HepG2 (cell line): ENCODE measurements around the gene SLU7. TPM values are rescaled to one million over a fixed set of nuclear protein-coding genes. Genes with fewer than 3 reads are reported as not detected.

ENCODE experiments used
- CERS6 ChIP-seq: sonication (generic); formaldehyde crosslinking; IDR thresholded peaks from 2 replicates; pipeline ENCODE4 v1.5.0; 2020; ENCODE audit warnings: missing genetic modification reagents
- KDM1A ChIP-seq: IDR thresholded peaks from 2 replicates; pipeline ENCODE4 v1.6.1; 2016; ENCODE audit warnings: missing compliant biosample characterization
- KDM3A ChIP-seq: IDR thresholded peaks from 2 replicates; pipeline ENCODE4 v1.6.1; 2018; ENCODE audit warnings: low read depth, missing compliant biosample characterization
- KDM6A ChIP-seq: IDR thresholded peaks from 2 replicates; pipeline ENCODE4 v1.6.1; 2016; ENCODE audit warnings: low read depth
- MAFF ChIP-seq: IDR thresholded peaks from 2 replicates; pipeline ENCODE4 v1.6.1; 2011; ENCODE audit warnings: low read depth, low read length, improper control_type of control experiment
- MATR3 ChIP-seq: sonication (generic); formaldehyde crosslinking; IDR thresholded peaks from 2 replicates; pipeline ENCODE4 v1.4.0; 2020; ENCODE audit warnings: missing genetic modification reagents
- MIXL1 ChIP-seq: IDR thresholded peaks from 2 replicates; pipeline ENCODE4 v1.6.1; 2016
- MTF1 ChIP-seq: sonication (generic); formaldehyde crosslinking; IDR thresholded peaks from 2 replicates; pipeline ENCODE4 v1.5.0; 2020; ENCODE audit warnings: missing genetic modification reagents
- MYC ChIP-seq: sonication (generic); formaldehyde crosslinking; IDR thresholded peaks from 2 replicates; pipeline ENCODE4 v1.9.0; 2021; ENCODE audit warnings: missing genetic modification reagents, borderline replicate concordance
- NCOA1 ChIP-seq: sonication (generic); formaldehyde crosslinking; IDR thresholded peaks from 2 replicates; pipeline ENCODE4 v1.9.0; 2021; ENCODE audit warnings: missing genetic modification reagents
- PHF8 ChIP-seq: sonication (generic); formaldehyde crosslinking; IDR thresholded peaks from 2 replicates; pipeline ENCODE4 v1.5.0; 2020; ENCODE audit warnings: missing genetic modification reagents
- POLR2A ChIP-seq, 2 experiments: IDR thresholded peaks; 2 replicates each; pipeline ENCODE4 v1.6.1; 2011; ENCODE audit warnings: low read depth in 2 of 2, low read length in 2 of 2, mild to moderate bottlenecking in 1 of 2, moderate library complexity in 1 of 2; ENCODE audit not compliant: insufficient read depth in 1 of 2
- RELA ChIP-seq: sonication (generic); formaldehyde crosslinking; IDR thresholded peaks from 2 replicates; pipeline ENCODE4 v1.4.0; 2020; ENCODE audit warnings: missing genetic modification reagents
- RFX5 ChIP-seq: IDR thresholded peaks from 2 replicates; pipeline ENCODE4 v1.6.1; 2011; ENCODE audit warnings: low read depth, low read length, improper control_type of control experiment
- RFXAP ChIP-seq: sonication (generic); formaldehyde crosslinking; IDR thresholded peaks from 2 replicates; pipeline ENCODE4 v1.4.0; 2020; ENCODE audit warnings: missing genetic modification reagents, borderline replicate concordance
- SAFB2 ChIP-seq: sonication (generic); formaldehyde crosslinking; IDR thresholded peaks from 2 replicates; pipeline ENCODE4 v1.5.1; 2020; ENCODE audit warnings: missing genetic modification reagents, low read depth, mild to moderate bottlenecking, borderline replicate concordance
- SOX5 ChIP-seq: IDR thresholded peaks from 2 replicates; pipeline ENCODE4 v1.6.1; 2016; ENCODE audit warnings: borderline replicate concordance
- TP53 ChIP-seq: sonication (generic); formaldehyde crosslinking; conservative IDR thresholded peaks from 2 replicates; pipeline ENCODE4 v1.4.0; 2020; ENCODE audit warnings: missing genetic modification reagents
- U2AF1 ChIP-seq: fragments of 200-400 bp; formaldehyde crosslinking; optimal IDR thresholded peaks from 2 replicates; pipeline ENCODE3; 2017; ENCODE audit warnings: mild to moderate bottlenecking, low read depth, low read length
- ZBTB37 ChIP-seq: sonication (generic); formaldehyde crosslinking; IDR thresholded peaks from 2 replicates; pipeline ENCODE4 v1.4.0; 2020; ENCODE audit warnings: mild to moderate bottlenecking, missing genetic modification reagents
- ZNF317 ChIP-seq: sonication (generic); formaldehyde crosslinking; IDR thresholded peaks from 2 replicates; pipeline ENCODE4 v1.5.0; 2020; ENCODE audit warnings: mild to moderate bottlenecking, missing genetic modification reagents
- ZNF607 ChIP-seq: sonication (generic); formaldehyde crosslinking; IDR thresholded peaks from 2 replicates; pipeline ENCODE4 v1.5.1; 2020; ENCODE audit warnings: missing genetic modification reagents, mild to moderate bottlenecking, borderline replicate concordance
- ZNF670 ChIP-seq: sonication (generic); formaldehyde crosslinking; IDR thresholded peaks from 2 replicates; pipeline ENCODE4 v1.8.0; 2022; ENCODE audit warnings: mild to moderate bottlenecking, missing genetic modification reagents, borderline replicate concordance
- polyA plus RNA-seq, 8 experiments: library from polyadenylated mRNA; depleted of rRNA in 3 of 8; stranded (reverse) in 7 of 8; unstranded in 1 of 8; fragments of >200 nt; fragmentation: Illumina TruSeq in 4 of 8; extraction: Trizol in 4 of 8; gene quantifications; 2 replicates each; pipeline versions ENCODE4 v1.2.1 to v1.2.3, GENCODE V29; 2011 to 2016; ENCODE audit warnings: low read depth in 4 of 8, missing spikeins in 1 of 8, mixed read lengths in 1 of 8; ENCODE audit not compliant: insufficient read depth in 1 of 8
- total RNA-seq, 5 experiments: library from RNA; depleted of rRNA; stranded (reverse); fragments of >200 nt; fragmentation: Illumina TruSeq; extraction: Trizol; gene quantifications; 2 replicates each; pipeline ENCODE4 v1.2.3, GENCODE V29; 2016; ENCODE audit warnings: low read depth in 1 of 5
- TF ChIP-seq, protein P1 (sequence below): sonication (generic); formaldehyde crosslinking; IDR thresholded peaks from 2 replicates; pipeline ENCODE4 v1.5.0; 2020; ENCODE audit warnings: mild to moderate bottlenecking, missing genetic modification reagents
- TF ChIP-seq, protein P2 (sequence below): sonication (generic); formaldehyde crosslinking; IDR thresholded peaks from 2 replicates; pipeline ENCODE4 v1.4.0; 2020; ENCODE audit warnings: mild to moderate bottlenecking, missing genetic modification reagents
- TF ChIP-seq, protein P3 (sequence below): sonication (generic); formaldehyde crosslinking; IDR thresholded peaks from 2 replicates; pipeline ENCODE4 v1.5.0; 2020; ENCODE audit warnings: missing genetic modification reagents

The SLU7 gene
- total and polyA plus RNA-seq, 2 of the 13 experiments (the other 11 are each of a cell fraction or from before 2014, with no cell fraction given), result 24.0 to 39.2 TPM

- TF ChIP-seq, protein P1, sequence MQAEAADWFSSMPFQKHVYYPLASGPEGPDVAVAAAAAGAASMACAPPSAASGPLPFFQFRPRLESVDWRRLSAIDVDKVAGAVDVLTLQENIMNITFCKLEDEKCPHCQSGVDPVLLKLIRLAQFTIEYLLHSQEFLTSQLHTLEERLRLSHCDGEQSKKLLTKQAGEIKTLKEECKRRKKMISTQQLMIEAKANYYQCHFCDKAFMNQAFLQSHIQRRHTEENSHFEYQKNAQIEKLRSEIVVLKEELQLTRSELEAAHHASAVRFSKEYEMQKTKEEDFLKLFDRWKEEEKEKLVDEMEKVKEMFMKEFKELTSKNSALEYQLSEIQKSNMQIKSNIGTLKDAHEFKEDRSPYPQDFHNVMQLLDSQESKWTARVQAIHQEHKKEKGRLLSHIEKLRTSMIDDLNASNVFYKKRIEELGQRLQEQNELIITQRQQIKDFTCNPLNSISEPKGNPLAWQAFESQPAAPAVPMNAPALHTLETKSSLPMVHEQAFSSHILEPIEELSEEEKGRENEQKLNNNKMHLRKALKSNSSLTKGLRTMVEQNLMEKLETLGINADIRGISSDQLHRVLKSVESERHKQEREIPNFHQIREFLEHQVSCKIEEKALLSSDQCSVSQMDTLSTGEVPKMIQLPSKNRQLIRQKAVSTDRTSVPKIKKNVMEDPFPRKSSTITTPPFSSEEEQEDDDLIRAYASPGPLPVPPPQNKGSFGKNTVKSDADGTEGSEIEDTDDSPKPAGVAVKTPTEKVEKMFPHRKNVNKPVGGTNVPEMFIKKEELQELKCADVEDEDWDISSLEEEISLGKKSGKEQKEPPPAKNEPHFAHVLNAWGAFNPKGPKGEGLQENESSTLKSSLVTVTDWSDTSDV (CRISPR knock-in tag), result peak; percentile 79; the same call in 1 of the 2 replicates
- no peak for TF ChIP-seq MTF1
- TF ChIP-seq, protein P2, sequence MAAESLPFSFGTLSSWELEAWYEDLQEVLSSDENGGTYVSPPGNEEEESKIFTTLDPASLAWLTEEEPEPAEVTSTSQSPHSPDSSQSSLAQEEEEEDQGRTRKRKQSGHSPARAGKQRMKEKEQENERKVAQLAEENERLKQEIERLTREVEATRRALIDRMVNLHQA (CRISPR knock-in tag), result no peak
- TF ChIP-seq CERS6 (CRISPR knock-in tag), result no peak
- no peak for TF ChIP-seq RFX5
- peak; percentile 92 for TF ChIP-seq MYC (CRISPR knock-in tag)
- peak; percentile 53; the same call in 1 of the 2 replicates for TF ChIP-seq KDM6A (CRISPR knock-in tag)
- TF ChIP-seq POLR2A (IDR thresholded peaks at IDR 0.05; ENCODE audit: insufficient read depth in 1 of 2, low read depth in 2 of 2, low read length in 2 of 2), result peak; percentile 78 to 89
- TF ChIP-seq KDM1A (CRISPR knock-in tag), result no peak
- peak; percentile 55; the same call in 1 of the 2 replicates for TF ChIP-seq MIXL1 (CRISPR knock-in tag)
- peak; percentile 92; the same call in 1 of the 2 replicates for TF ChIP-seq RELA
- TF ChIP-seq, protein P3, sequence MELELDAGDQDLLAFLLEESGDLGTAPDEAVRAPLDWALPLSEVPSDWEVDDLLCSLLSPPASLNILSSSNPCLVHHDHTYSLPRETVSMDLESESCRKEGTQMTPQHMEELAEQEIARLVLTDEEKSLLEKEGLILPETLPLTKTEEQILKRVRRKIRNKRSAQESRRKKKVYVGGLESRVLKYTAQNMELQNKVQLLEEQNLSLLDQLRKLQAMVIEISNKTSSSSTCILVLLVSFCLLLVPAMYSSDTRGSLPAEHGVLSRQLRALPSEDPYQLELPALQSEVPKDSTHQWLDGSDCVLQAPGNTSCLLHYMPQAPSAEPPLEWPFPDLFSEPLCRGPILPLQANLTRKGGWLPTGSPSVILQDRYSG, result peak; percentile 62; the same call in 1 of the 2 replicates
- peak; percentile 64; the same call in 1 of the 2 replicates for TF ChIP-seq KDM3A
- TF ChIP-seq U2AF1, result no peak
- TF ChIP-seq SAFB2 (CRISPR knock-in tag), result peak; percentile 76; the same call in 1 of the 2 replicates
- no peak for TF ChIP-seq MAFF
- peak; percentile 72; the same call in 1 of the 2 replicates for TF ChIP-seq RFXAP
- TF ChIP-seq NCOA1, result 0 out of 2 replicates have a peak, but pooled peaks have one; percentile 40
- no peak for TF ChIP-seq MATR3
- TF ChIP-seq SOX5 (CRISPR knock-in tag), result peak; percentile 95
- no peak; the same call in 1 of the 2 replicates for TF ChIP-seq ZNF607 (CRISPR knock-in tag)
- peak; percentile 90 for TF ChIP-seq ZNF670 (CRISPR knock-in tag)
- TF ChIP-seq TP53 (CRISPR knock-in tag), result 0 out of 2 replicates have a peak, but pooled peaks have one; percentile 4
- 0 out of 2 replicates have a peak, but pooled peaks have one; percentile 38 for TF ChIP-seq ZBTB37 (CRISPR knock-in tag)
- peak; percentile 73 for TF ChIP-seq PHF8 (CRISPR knock-in tag)
- peak; percentile 84 for TF ChIP-seq ZNF317 (CRISPR knock-in tag)
These were observed 48.9 kb upstream of the SLU7 start (continued) for GRCh38 chr5:160467555-160468362.
